Measurements from ENCODE around the gene KRTAP12-2.
"Not testable (repeated sequence)": the region's sequence is repeated elsewhere in the genome, so short reads cannot be mapped to it uniquely, and the experiment has no call there.

The KRTAP12-2 gene

DNA sequence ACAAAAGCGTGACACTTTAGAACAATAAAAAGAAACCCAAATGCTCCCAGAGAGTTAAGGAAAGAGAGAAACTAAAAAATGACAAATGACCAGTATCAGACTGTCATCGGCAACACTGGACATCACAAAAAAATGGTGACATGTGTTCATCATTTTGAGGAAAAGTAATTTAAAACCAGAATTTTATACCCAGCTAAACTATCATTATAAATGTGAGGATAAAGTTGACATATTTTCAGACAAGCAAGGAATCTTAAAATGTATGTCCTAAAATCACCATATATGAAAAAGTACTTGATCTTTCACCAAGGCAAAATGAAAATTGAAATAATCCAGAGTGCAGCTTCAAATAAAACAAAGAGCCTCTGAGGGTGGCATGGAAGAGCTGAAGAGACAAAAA is 21.8 kb downstream of the KRTAP12-2 start:
- H3K4me3 ChIP-seq (ENCODE audit: insufficient read length, low read depth) = no peak overlapping the region
- no peak for DNase-seq (ENCODE audit: low read depth, low spot score)
- TF ChIP-seq YY1 (IDR thresholded peaks at IDR 0.05; ENCODE audit: insufficient read depth, insufficient read length) = no peak
- no peak for TF ChIP-seq ZNF274 (IDR thresholded peaks at IDR 0.05; ENCODE audit: low read depth, low read length)
- no peak for TF ChIP-seq SUZ12 (IDR thresholded peaks at IDR 0.05; ENCODE audit: extremely low read depth, insufficient read depth, insufficient read length)
- H3K9me3 ChIP-seq (ENCODE audit: insufficient read depth, low read length) = peaks cover 27% of the 10 kb centered on the region
- H3K4me1 ChIP-seq (ENCODE audit: insufficient read depth, insufficient read length) = peaks cover 10% of the 10 kb centered on the region
- H3K27me3 ChIP-seq (ENCODE audit: insufficient read depth, insufficient read length) = no peaks in the 10 kb centered on the region
- no peaks in the 10 kb centered on the region for H3K36me3 ChIP-seq (ENCODE audit: insufficient read depth, insufficient read length, low read length)
- H3K9ac ChIP-seq (ENCODE audit: insufficient read length, low read depth) = no peak overlapping the region

DNA sequence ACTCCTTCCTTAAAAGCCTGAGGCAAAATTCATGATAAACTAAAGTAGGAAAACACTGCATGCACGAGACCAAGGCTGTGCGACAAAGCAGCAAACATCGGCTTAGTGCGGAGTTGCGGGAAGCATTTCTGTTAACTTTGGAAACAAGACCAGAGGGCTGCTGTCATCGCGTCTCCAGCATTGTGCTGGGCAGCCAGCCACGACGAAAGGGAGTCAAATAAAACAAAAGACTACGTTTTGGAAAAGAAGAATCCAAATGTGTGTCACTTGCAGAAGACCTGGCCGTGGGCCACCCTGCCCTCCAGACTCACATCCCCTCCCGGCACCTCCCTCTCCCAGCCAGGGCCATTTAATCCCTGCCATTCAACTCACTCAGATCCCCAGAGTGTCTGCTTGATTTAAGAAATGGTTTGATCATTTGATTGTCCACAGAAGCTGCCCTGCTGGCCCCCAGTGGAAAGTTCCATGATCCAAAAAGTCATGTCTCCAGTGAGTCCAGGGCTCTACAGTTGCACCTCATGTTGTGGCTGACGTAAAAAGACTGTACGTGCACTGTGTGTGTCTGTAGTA is 22.9 kb downstream of the KRTAP12-2 start:
- TF ChIP-seq SUZ12 (IDR thresholded peaks at IDR 0.05; ENCODE audit: extremely low read depth, insufficient read depth, insufficient read length) (no peak), ZNF274 (IDR thresholded peaks at IDR 0.05; ENCODE audit: low read depth, low read length) (no peak), YY1 (IDR thresholded peaks at IDR 0.05; ENCODE audit: insufficient read depth, insufficient read length) (no peak)

DNA sequence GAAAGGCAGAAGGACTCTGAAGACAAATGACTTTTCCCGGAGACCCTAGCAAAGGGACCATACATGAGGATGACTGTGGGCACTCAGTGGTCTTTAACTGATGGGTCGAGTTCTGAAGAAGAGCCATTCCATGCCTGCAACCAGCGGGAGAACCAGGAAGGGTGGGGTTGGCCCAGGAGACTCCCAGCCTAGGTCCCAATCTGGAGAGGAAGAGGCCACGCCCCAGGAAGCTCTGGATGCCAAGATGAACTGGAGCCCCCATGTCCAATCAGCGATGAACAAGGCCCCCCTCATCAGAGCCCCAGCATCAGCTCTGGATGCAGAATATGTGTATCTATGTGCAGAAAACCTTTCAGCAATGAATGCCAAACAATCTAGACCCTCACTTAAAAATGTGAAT is 26.0 kb downstream of the KRTAP12-2 start:
- Histone ChIP-seq H3K9me3 (ENCODE audit: insufficient read depth, low read length) (peaks cover 27% of the 10 kb centered on the region), H3K4me1 (ENCODE audit: insufficient read depth, insufficient read length) (peaks cover 4% of the 10 kb centered on the region), H3K27me3 (ENCODE audit: insufficient read depth, insufficient read length) (no peaks in the 10 kb centered on the region), H3K4me3 (ENCODE audit: insufficient read length, low read depth) (no peak overlapping the region), H3K36me3 (ENCODE audit: insufficient read depth, insufficient read length, low read length) (no peaks in the 10 kb centered on the region), H3K9ac (ENCODE audit: insufficient read length, low read depth) (no peak overlapping the region)
- DNase-seq (ENCODE audit: low read depth, low spot score) = no peak
- TF ChIP-seq YY1 (IDR thresholded peaks at IDR 0.05; ENCODE audit: insufficient read depth, insufficient read length) = no peak
- no peak for TF ChIP-seq ZNF274 (IDR thresholded peaks at IDR 0.05; ENCODE audit: low read depth, low read length)
- TF ChIP-seq SUZ12 (IDR thresholded peaks at IDR 0.05; ENCODE audit: extremely low read depth, insufficient read depth, insufficient read length) = no peak

More for the DNA sequence above, 22.9 kb downstream of the KRTAP12-2 start:
- no peak overlapping the region for H3K9ac ChIP-seq (ENCODE audit: insufficient read length, low read depth)
- H3K4me1 ChIP-seq (ENCODE audit: insufficient read depth, insufficient read length) = peaks cover 6% of the 10 kb centered on the region
- H3K4me3 ChIP-seq (ENCODE audit: insufficient read length, low read depth) = no peak overlapping the region
- no peaks in the 10 kb centered on the region for H3K27me3 ChIP-seq (ENCODE audit: insufficient read depth, insufficient read length)
- H3K9me3 ChIP-seq (ENCODE audit: insufficient read depth, low read length) = peaks cover 27% of the 10 kb centered on the region
- no peak for DNase-seq (ENCODE audit: low read depth, low spot score)
- H3K36me3 ChIP-seq (ENCODE audit: insufficient read depth, insufficient read length, low read length) = no peaks in the 10 kb centered on the region

DNA sequence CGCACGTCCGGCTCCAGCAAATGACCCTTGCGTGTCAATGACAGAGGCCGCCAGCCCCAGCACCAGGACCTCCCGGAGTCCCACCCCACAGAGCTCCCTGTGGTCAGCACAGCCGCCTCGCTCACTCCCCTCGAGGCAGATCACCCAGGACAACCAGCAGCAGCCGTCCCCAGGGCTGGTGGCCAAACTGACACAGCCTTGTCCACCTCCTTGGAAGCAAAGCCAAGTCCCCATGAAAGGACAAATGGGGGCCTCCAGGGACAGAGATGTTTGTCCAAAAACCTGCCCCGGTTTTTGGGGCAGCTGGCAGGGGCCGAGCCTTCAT is 27.4 kb downstream of the KRTAP12-2 start:
- Histone ChIP-seq H3K4me3 (ENCODE audit: insufficient read length, low read depth) (no peak overlapping the region), H3K9me3 (ENCODE audit: insufficient read depth, low read length) (peaks cover 17% of the 10 kb centered on the region), H3K4me1 (ENCODE audit: insufficient read depth, insufficient read length) (peaks cover 4% of the 10 kb centered on the region), H3K27me3 (ENCODE audit: insufficient read depth, insufficient read length) (no peaks in the 10 kb centered on the region), H3K36me3 (ENCODE audit: insufficient read depth, insufficient read length, low read length) (no peaks in the 10 kb centered on the region), H3K9ac (ENCODE audit: insufficient read length, low read depth) (no peak overlapping the region)
- TF ChIP-seq YY1 (IDR thresholded peaks at IDR 0.05; ENCODE audit: insufficient read depth, insufficient read length) (no peak), ZNF274 (IDR thresholded peaks at IDR 0.05; ENCODE audit: low read depth, low read length) (no peak), SUZ12 (IDR thresholded peaks at IDR 0.05; ENCODE audit: extremely low read depth, insufficient read depth, insufficient read length) (no peak)
- no peak for DNase-seq (ENCODE audit: low read depth, low spot score)

DNA sequence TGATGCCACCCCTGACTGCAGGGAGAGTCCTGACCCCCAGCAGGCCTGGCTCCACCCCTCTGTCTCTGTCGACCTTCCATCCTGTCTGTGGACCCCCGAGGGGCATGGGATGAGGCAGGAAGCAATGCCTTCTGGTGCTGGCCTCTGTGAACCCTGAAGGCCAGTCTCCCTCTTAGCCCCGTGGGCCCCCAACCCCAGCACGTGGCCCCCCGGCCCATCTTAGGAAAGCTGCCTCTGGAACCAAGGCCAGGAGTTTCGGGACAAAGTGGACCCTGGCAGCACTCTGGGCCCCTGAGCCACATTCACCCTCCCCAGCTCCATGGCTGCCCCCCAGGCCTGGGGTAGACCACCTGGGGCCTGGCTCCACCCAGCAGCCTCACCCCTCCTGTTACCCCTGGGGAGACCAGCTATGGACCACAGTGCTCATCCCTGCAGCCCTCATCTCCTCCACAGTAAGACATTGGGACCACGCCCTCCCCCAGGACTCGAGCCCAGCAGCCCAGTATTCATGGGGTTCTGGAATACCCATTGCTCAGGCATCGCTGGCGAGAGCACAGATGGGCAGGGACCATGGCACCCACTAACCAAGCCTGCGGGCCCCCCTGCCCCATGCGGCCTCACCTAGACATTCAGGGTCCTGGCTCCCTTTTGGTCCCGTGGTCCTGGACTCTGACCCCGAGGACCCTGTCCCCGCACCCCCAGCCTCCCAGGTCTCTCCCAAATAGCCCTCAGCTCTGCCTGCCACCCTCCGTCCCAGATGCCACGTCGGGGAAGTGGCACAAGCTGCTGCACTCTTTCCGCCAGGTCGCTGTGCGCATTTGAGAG is 28.0 kb downstream of the KRTAP12-2 start:
- H3K4me3 ChIP-seq (ENCODE audit: insufficient read length, low read depth); H3K36me3 ChIP-seq (ENCODE audit: insufficient read depth, insufficient read length, low read length); H3K9ac ChIP-seq (ENCODE audit: insufficient read length, low read depth); H3K4me1 ChIP-seq (ENCODE audit: insufficient read depth, insufficient read length); H3K27me3 ChIP-seq (ENCODE audit: insufficient read depth, insufficient read length); DNase-seq (ENCODE audit: low read depth, low spot score): not testable (repeated sequence)
- peaks cover 11% of the 10 kb centered on the region; the same call in 1 of the 2 replicates for H3K9me3 ChIP-seq (ENCODE audit: insufficient read depth, low read length)

GRCh38 chr21:44637851-44638348 is 28.8 kb downstream of the KRTAP12-2 start:
- H3K9ac ChIP-seq (ENCODE audit: insufficient read length, low read depth); DNase-seq (ENCODE audit: low read depth, low spot score); H3K4me1 ChIP-seq (ENCODE audit: insufficient read depth, insufficient read length); H3K4me3 ChIP-seq (ENCODE audit: insufficient read length, low read depth); H3K36me3 ChIP-seq (ENCODE audit: insufficient read depth, insufficient read length, low read length); H3K27me3 ChIP-seq (ENCODE audit: insufficient read depth, insufficient read length): not testable (repeated sequence)
- H3K9me3 ChIP-seq (ENCODE audit: insufficient read depth, low read length) = peaks cover 12% of the 10 kb centered on the region; the same call in 1 of the 2 replicates

DNA sequence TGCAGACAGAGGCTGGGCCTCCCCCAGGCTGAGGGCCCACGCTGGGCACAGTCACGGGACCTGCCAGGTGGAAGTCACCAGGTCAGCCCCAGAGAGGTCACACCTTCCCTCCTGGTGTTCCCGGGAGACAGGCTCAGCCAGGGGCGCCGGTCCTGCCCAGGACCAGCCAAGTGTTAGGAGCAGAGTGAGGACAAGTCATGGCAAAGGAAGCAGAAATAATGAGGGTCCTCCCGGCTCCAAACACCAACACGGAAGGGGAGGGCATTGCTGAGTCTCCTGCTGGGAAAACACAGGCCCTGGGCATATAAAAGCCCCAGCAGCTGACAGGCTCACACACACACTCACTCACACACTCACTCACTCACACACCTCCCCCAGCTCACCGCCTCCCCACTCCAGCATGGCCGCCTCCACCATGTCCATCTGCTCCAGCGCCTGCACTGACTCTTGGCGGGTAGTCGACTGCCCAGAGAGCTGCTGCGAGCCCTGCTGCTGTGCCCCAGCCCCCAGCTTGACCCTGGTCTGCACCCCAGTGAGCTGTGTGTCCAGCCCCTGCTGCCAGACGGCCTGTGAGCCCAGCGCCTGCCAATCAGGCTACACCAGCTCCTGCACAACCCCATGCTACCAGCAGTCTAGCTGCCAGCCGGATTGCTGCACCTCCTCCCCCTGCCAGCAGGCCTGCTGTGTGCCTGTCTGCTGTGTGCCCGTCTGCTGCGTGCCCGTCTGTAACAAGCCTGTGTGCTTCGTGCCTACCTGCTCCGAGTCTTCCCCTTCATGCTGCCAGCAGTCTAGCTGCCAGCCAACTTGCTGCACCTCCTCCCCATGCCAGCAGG is 29.5 kb downstream of the KRTAP12-2 start, which contains the start of gene KRTAP10-10:
TSS of gene KRTAP10-10 (plus strand) at position 339 of the 833 bp plus-strand sequence. CDS start at position 401, 62 bp downstream.
- no peaks in the 10 kb centered on the region for H3K36me3 ChIP-seq (ENCODE audit: insufficient read depth, insufficient read length, low read length)
- DNase-seq (ENCODE audit: low read depth, low spot score) = no peak
- H3K9ac ChIP-seq (ENCODE audit: insufficient read length, low read depth) = no peak within 1 kb of the TSS
- TF ChIP-seq SUZ12 (IDR thresholded peaks at IDR 0.05; ENCODE audit: extremely low read depth, insufficient read depth, insufficient read length) (no peak), ZNF274 (IDR thresholded peaks at IDR 0.05; ENCODE audit: low read depth, low read length) (no peak), YY1 (IDR thresholded peaks at IDR 0.05; ENCODE audit: insufficient read depth, insufficient read length) (no peak)
- H3K9me3 ChIP-seq (ENCODE audit: insufficient read depth, low read length) = peaks cover 18% of the 10 kb centered on the region
- no peaks in the 10 kb centered on the region for H3K27me3 ChIP-seq (ENCODE audit: insufficient read depth, insufficient read length)
- H3K4me1 ChIP-seq (ENCODE audit: insufficient read depth, insufficient read length) = peaks cover 4% of the 10 kb centered on the region
- no peak within 1 kb of the TSS for H3K4me3 ChIP-seq (ENCODE audit: insufficient read length, low read depth)
